ENCODE measurements around the gene INPP5J.

INPP5J gene

GRCh38 chr22:31179345-31179744 is 56.6 kb downstream of the INPP5J start:
- peak; percentile 26 for DNase-seq (ENCODE audit: low read depth)
- H3K4me3 ChIP-seq (ENCODE audit: low read depth, low read length) = no peak overlapping the region
- in situ Hi-C loops (cut with HindIII; ENCODE audit: low sequenced_read_pairs) = loop anchor here (5.0 kb wide), 1 partner anchor 33 kb away; the partner anchor contains the start of gene LIMK2
- TF ChIP-seq, protein P1, sequence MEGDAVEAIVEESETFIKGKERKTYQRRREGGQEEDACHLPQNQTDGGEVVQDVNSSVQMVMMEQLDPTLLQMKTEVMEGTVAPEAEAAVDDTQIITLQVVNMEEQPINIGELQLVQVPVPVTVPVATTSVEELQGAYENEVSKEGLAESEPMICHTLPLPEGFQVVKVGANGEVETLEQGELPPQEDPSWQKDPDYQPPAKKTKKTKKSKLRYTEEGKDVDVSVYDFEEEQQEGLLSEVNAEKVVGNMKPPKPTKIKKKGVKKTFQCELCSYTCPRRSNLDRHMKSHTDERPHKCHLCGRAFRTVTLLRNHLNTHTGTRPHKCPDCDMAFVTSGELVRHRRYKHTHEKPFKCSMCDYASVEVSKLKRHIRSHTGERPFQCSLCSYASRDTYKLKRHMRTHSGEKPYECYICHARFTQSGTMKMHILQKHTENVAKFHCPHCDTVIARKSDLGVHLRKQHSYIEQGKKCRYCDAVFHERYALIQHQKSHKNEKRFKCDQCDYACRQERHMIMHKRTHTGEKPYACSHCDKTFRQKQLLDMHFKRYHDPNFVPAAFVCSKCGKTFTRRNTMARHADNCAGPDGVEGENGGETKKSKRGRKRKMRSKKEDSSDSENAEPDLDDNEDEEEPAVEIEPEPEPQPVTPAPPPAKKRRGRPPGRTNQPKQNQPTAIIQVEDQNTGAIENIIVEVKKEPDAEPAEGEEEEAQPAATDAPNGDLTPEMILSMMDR (IDR thresholded peaks at IDR 0.05; ENCODE audit: low read depth, low read length, missing control alignments) = no peak

- no peak overlapping the region for H3K4me3 ChIP-seq (ENCODE audit: low read depth, low read length)
- no peak for DNase-seq (ENCODE audit: low read depth)
- TF ChIP-seq, protein P1 (IDR thresholded peaks at IDR 0.05; ENCODE audit: low read depth, low read length, missing control alignments) = no peak
- in situ Hi-C loops (cut with HindIII; ENCODE audit: low sequenced_read_pairs) = no loop called here
Observed at GRCh38 chr22:31184015-31184414, 61.2 kb downstream of the INPP5J start.

All from astrocyte of the cerebellum (primary cell).